GM23338 (cell line): ENCODE measurements around the gene GIGYF2. TPM values are rescaled to one million over a fixed set of nuclear protein-coding genes. Genes with fewer than 3 reads are reported as not detected.

Source experiments
- ATAC-seq: fragments of 200-7000 bp; cut with Tn5 transposase; 3 replicates; pipeline ENCODE4 v1.9.1; 2020
- DNase-seq: peaks from one replicate; pipeline ENCODE4 v3.0.0-alpha.2; 2015; ENCODE audit warnings: low spot score
- H2AFZ ChIP-seq: fragments of 200-600 bp; sonication (generic); 2 replicates; pipeline ENCODE4 v1.8.0; 2016; ENCODE audit warnings: antibody characterized with exemption, mild to moderate bottlenecking, moderate library complexity
- H3F3A ChIP-seq: fragments of 200-600 bp; sonication (generic); replicated peaks from 2 replicates; pipeline ENCODE4 v1.8.0; 2017; ENCODE audit warnings: antibody characterized with exemption, mixed run types, low read depth
- H3K27ac ChIP-seq: fragments of 200-600 bp; sonication (generic); 2 replicates; pipeline ENCODE4 v1.6.1; 2016; ENCODE audit warnings: low read depth
- H3K27me3 ChIP-seq: fragments of 200-600 bp; sonication (generic); 2 replicates; pipeline ENCODE4 v1.8.0; 2016; ENCODE audit warnings: mild to moderate bottlenecking, mixed run types, moderate library complexity; ENCODE audit not compliant: insufficient read depth
- H3K36me3 ChIP-seq: fragments of 200-600 bp; sonication (generic); 2 replicates; pipeline ENCODE4 v1.8.0; 2016; ENCODE audit warnings: mild to moderate bottlenecking; ENCODE audit not compliant: insufficient read depth
- H3K4me1 ChIP-seq: fragments of 200-600 bp; sonication (generic); 2 replicates; pipeline ENCODE4 v1.8.0; 2016; ENCODE audit warnings: mild to moderate bottlenecking, moderate library complexity; ENCODE audit not compliant: insufficient read depth
- H3K4me2 ChIP-seq: fragments of 200-600 bp; sonication (generic); 2 replicates; pipeline ENCODE4 v1.7.1; 2017; ENCODE audit warnings: mixed run types
- H3K4me3 ChIP-seq: fragments of 200-600 bp; sonication (generic); 2 replicates; pipeline ENCODE4 v1.6.1; 2016; ENCODE audit warnings: mixed run types
- H3K79me2 ChIP-seq: fragments of 200-600 bp; sonication (generic); replicated peaks from 2 replicates; pipeline ENCODE4 v1.8.0; 2017; ENCODE audit warnings: mild to moderate bottlenecking; ENCODE audit not compliant: insufficient read depth
- H3K9me2 ChIP-seq: fragments of 200-600 bp; sonication (generic); 2 replicates; pipeline ENCODE4 v1.8.0; 2017; ENCODE audit not compliant: insufficient read depth
- H4K20me1 ChIP-seq: fragments of 200-600 bp; sonication (generic); replicated peaks from 2 replicates; pipeline ENCODE4 v1.8.0; 2017; ENCODE audit warnings: mild to moderate bottlenecking; ENCODE audit not compliant: insufficient read depth
- H3K27ac Mint-ChIP-seq: 2 replicates; pipeline ENCODE4 v1.8.0; 2020; ENCODE audit warnings: inconsistent platforms, mild to moderate bottlenecking, moderate library complexity, mixed read lengths
- H3K27me3 Mint-ChIP-seq: 3 replicates; pipeline ENCODE4 v1.8.0; 2022; ENCODE audit warnings: low read depth, mild to moderate bottlenecking, moderate library complexity, mixed read lengths, inconsistent platforms; ENCODE audit not compliant: insufficient read depth, poor library complexity
- H3K36me3 Mint-ChIP-seq: 3 replicates; pipeline ENCODE4 v1.8.0; 2021; ENCODE audit warnings: low read depth, mild to moderate bottlenecking, inconsistent platforms, moderate library complexity, mixed read lengths
- H3K4me1 Mint-ChIP-seq: 3 replicates; pipeline ENCODE4 v1.8.0; 2020; ENCODE audit warnings: mild to moderate bottlenecking, inconsistent platforms, mixed read lengths
- H3K4me3 Mint-ChIP-seq: 3 replicates; pipeline ENCODE4 v1.8.0; 2021; ENCODE audit warnings: moderate library complexity, mild to moderate bottlenecking, inconsistent platforms, mixed read lengths
- H3K9me3 Mint-ChIP-seq: 3 replicates; pipeline ENCODE4 v1.8.0; 2020; ENCODE audit warnings: moderate library complexity, mild to moderate bottlenecking, inconsistent platforms, mixed read lengths
- POLR2AphosphoS5 ChIP-seq: IDR thresholded peaks from 2 replicates; pipeline ENCODE4 v1.6.1; 2016; ENCODE audit warnings: antibody characterized with exemption, low read depth
- REST ChIP-seq: IDR thresholded peaks from one replicate; pipeline ENCODE4 v1.6.1; 2018; ENCODE audit warnings: antibody characterized with exemption; ENCODE audit not compliant: unreplicated experiment
- ZNF114 ChIP-seq: fragments of 250-450 bp; sonication (Bioruptor Pico); IDR thresholded peaks from 2 replicates; pipeline ENCODE4 v1.5.0; 2020; ENCODE audit warnings: mild to moderate bottlenecking, moderate library complexity
- ZNF331 ChIP-seq: fragments of 250-450 bp; sonication (Bioruptor Pico); IDR thresholded peaks from 2 replicates; pipeline ENCODE4 v1.5.0; 2020; ENCODE audit warnings: low read depth, mild to moderate bottlenecking, moderate library complexity
- ZNF462 ChIP-seq: fragments of 250-450 bp; sonication (Bioruptor Pico); IDR thresholded peaks from 2 replicates; pipeline ENCODE4 v1.5.0; 2020; ENCODE audit warnings: mild to moderate bottlenecking, moderate library complexity
- long read RNA-seq: library from polyadenylated mRNA; unstranded; transcript quantifications from one replicate; pipeline ENCODE4 v2.0.0, GENCODE V29; 2020; ENCODE audit not compliant: unreplicated experiment
- polyA plus RNA-seq: library from polyadenylated mRNA; unstranded; fragments of >200 nt; fragmentation: Nextera tagmentation; extraction: Ambion mirVana; gene quantifications from 2 replicates; pipeline ENCODE4 v1.2.1, GENCODE V29; 2016
- total RNA-seq: library from RNA; depleted of rRNA; stranded (reverse); fragments of >200 nt; shearing (Covaris generic); gene quantifications from 2 replicates; pipeline ENCODE4 v1.2.3, GENCODE V29; 2014; rRNA removed

Gene GIGYF2, protein sequence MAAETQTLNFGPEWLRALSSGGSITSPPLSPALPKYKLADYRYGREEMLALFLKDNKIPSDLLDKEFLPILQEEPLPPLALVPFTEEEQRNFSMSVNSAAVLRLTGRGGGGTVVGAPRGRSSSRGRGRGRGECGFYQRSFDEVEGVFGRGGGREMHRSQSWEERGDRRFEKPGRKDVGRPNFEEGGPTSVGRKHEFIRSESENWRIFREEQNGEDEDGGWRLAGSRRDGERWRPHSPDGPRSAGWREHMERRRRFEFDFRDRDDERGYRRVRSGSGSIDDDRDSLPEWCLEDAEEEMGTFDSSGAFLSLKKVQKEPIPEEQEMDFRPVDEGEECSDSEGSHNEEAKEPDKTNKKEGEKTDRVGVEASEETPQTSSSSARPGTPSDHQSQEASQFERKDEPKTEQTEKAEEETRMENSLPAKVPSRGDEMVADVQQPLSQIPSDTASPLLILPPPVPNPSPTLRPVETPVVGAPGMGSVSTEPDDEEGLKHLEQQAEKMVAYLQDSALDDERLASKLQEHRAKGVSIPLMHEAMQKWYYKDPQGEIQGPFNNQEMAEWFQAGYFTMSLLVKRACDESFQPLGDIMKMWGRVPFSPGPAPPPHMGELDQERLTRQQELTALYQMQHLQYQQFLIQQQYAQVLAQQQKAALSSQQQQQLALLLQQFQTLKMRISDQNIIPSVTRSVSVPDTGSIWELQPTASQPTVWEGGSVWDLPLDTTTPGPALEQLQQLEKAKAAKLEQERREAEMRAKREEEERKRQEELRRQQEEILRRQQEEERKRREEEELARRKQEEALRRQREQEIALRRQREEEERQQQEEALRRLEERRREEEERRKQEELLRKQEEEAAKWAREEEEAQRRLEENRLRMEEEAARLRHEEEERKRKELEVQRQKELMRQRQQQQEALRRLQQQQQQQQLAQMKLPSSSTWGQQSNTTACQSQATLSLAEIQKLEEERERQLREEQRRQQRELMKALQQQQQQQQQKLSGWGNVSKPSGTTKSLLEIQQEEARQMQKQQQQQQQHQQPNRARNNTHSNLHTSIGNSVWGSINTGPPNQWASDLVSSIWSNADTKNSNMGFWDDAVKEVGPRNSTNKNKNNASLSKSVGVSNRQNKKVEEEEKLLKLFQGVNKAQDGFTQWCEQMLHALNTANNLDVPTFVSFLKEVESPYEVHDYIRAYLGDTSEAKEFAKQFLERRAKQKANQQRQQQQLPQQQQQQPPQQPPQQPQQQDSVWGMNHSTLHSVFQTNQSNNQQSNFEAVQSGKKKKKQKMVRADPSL (N-terminal part only)
- total RNA-seq, result 97.5 and 104 TPM in 2 replicates
- polyA plus RNA-seq, result 39.2 and 48.9 TPM in 2 replicates
- long read RNA-seq, partial matches to known transcripts, result 15 of 34 reads
- long read RNA-seq, other reads (novel, unspliced or antisense), result 18 of 34 reads

- Histone ChIP-seq H2AFZ (peak within 1 kb of the TSS; percentile 73), H3K27me3 (no peaks in the 10 kb centered on the region), H3K79me2 (peaks cover 47% of the 10 kb centered on the region), H3K4me1 (peaks cover 20% of the 10 kb centered on the region), H3K4me2 (peak within 1 kb of the TSS; percentile 80), H4K20me1 (peaks cover 27% of the 10 kb centered on the region), H3F3A (no peaks in the 10 kb centered on the region), H3K4me3 (peak within 1 kb of the TSS; percentile 96), H3K9me2 (no peaks in the 10 kb centered on the region), H3K27ac (peak within 1 kb of the TSS; percentile 95), H3K36me3 (no peaks in the 10 kb centered on the region)
- Mint-ChIP-seq H3K27me3 (peaks cover 12% of the 10 kb centered on the region), H3K27ac (peak within 1 kb of the TSS; percentile 90), H3K36me3 (no peaks in the 10 kb centered on the region), H3K9me3 (no peaks in the 10 kb centered on the region), H3K4me3 (peak within 1 kb of the TSS; percentile 97), H3K4me1 (peaks cover 25% of the 10 kb centered on the region)
- no peak for TF ChIP-seq ZNF331 (CRISPR knock-in tag)
- peak; percentile 72 for TF ChIP-seq POLR2AphosphoS5
- ATAC-seq (peak; percentile 92), DNase-seq (peak; percentile 98)
Measured at GRCh38 chr2:232697059-232697806, at the start of gene GIGYF2. Gene GIGYF2 (plus strand): TSS chr2:232697331. CDS start chr2:232735198, 37,867 bp downstream.

DNA sequence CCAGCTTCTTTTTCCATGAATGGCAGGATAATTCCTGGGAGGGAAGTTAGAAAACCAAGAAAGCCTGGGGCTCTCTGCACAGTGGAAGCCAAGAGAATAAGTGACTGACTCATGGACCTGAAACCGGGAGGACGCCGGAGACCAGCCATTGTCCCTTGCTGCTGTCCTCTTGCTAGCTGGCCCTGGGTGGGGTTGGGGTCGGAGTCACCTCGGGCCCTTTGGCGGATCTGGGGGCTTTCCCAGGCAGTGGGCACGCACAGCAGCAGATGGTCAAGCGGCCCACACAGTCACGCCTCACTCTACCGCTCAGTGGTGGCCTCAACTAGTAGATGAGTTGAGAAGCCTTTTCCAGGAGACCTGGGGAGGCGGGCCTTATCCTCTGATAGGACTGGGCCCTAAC lies 48.1 kb upstream of the GIGYF2 start:
- H3K27ac ChIP-seq, result no peak overlapping the region
- no peaks in the 10 kb centered on the region for H3K36me3 ChIP-seq
- no peak overlapping the region for H3K4me3 ChIP-seq
- DNase-seq (no peak), ATAC-seq (peak; percentile 35; the same call in 2 of the 3 replicates)
- no peaks in the 10 kb centered on the region for H3F3A ChIP-seq
- H4K20me1 ChIP-seq, result no peaks in the 10 kb centered on the region
- Mint-ChIP-seq H3K4me1 (no peaks in the 10 kb centered on the region; the same call in 1 of the 3 replicates), H3K4me3 (no peak overlapping the region), H3K36me3 (no peaks in the 10 kb centered on the region), H3K27ac (no peak overlapping the region), H3K27me3 (peaks cover 9% of the 10 kb centered on the region), H3K9me3 (no peaks in the 10 kb centered on the region)
- H3K79me2 ChIP-seq, result no peaks in the 10 kb centered on the region
- no peaks in the 10 kb centered on the region for H3K27me3 ChIP-seq
- no peaks in the 10 kb centered on the region for H3K9me2 ChIP-seq
- no peak overlapping the region for H2AFZ ChIP-seq
- no peak overlapping the region for H3K4me2 ChIP-seq
- H3K4me1 ChIP-seq, result peaks cover 13% of the 10 kb centered on the region; the same call in 1 of the 2 replicates
- TF ChIP-seq ZNF462 (CRISPR knock-in tag) (no peak), REST (no peak), ZNF114 (CRISPR knock-in tag) (no peak)
